ENCODE measurements around the gene FXYD6.

FXYD6 gene

DNA sequence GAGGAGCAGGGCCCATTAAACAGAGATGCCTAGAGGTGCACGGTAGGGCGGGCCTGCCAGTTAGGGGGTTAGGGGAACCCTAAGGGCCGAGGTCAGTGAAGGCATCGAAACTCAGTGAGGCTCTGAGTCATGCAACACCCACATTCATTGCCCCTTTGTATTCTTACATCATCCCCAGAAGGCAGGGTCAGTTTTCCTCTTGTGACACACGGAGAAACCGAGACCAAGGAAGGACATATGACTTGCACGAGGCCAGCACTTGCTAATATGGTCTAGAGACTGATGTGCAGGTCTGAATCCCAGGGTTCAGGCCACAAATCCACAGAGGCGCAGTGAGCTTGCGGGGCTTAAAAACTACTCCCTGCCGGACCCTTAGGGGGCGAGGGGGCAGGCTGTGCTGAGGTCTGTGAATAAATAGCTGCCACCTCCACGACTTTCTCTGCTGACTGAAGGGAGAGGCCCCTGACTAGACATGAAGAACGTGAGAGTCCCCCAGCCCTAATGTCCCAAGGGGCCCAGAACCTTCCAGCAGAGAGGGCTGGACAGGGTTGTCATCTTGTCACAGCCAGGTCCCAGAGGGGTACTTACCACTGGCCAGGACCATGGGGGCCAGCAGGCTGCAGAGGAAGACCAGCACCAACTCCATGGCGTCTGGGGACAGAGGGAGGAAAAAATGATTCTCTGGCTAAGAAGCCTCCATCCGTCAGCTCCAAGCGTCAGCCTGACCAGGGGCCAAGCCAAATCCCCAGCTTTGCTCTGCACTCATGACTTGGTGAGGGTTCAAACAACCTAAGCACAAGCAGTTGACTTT lies 34.1 kb downstream of the FXYD6 start:
- TF ChIP-seq, protein P1, sequence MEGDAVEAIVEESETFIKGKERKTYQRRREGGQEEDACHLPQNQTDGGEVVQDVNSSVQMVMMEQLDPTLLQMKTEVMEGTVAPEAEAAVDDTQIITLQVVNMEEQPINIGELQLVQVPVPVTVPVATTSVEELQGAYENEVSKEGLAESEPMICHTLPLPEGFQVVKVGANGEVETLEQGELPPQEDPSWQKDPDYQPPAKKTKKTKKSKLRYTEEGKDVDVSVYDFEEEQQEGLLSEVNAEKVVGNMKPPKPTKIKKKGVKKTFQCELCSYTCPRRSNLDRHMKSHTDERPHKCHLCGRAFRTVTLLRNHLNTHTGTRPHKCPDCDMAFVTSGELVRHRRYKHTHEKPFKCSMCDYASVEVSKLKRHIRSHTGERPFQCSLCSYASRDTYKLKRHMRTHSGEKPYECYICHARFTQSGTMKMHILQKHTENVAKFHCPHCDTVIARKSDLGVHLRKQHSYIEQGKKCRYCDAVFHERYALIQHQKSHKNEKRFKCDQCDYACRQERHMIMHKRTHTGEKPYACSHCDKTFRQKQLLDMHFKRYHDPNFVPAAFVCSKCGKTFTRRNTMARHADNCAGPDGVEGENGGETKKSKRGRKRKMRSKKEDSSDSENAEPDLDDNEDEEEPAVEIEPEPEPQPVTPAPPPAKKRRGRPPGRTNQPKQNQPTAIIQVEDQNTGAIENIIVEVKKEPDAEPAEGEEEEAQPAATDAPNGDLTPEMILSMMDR (IDR thresholded peaks at IDR 0.05; ENCODE audit: low read depth, low read length) = no peak
- TF ChIP-seq EZH2phosphoT487 (IDR thresholded peaks at IDR 0.05; ENCODE audit: low read depth) = no peak
- Histone ChIP-seq H3K27me3 (ENCODE audit: low read depth, low read length) (peaks cover 6% of the 10 kb centered on the region; the same call in 1 of the 2 replicates), H3K4me2 (ENCODE audit: low read length) (no peak overlapping the region)

DNA sequence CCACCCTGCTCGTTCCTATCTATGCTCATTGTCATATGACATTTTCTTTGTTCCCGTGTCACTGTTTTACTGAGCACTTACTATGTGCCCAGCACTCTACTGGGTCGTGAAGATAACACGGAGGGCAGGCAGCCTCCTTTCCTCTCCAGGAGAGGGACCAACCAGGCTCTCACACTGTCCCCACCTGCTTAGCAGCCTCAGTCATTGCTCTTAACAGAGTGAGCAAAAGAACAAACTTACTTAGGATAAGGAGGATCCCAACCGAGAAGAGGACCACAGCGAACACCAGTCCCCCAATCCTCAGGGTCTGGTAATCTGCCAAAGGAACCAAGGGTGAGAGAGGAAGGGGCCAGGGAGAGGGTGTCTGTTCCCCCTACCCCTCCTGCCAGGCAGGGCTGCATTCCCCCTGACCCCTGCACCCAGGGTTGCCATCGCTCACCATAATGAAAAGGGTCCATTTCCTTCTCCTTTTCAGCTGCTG lies 34.9 kb downstream of the FXYD6 start:
- no peak overlapping the region for H3K4me2 ChIP-seq (ENCODE audit: low read length)
- H2AFZ ChIP-seq (ENCODE audit: low read depth, low read length) = no peak overlapping the region
- H3K9me3 ChIP-seq (ENCODE audit: insufficient read depth, low read length) = no peaks in the 10 kb centered on the region
- H3K79me2 ChIP-seq (ENCODE audit: low read length) = no peaks in the 10 kb centered on the region
- no peak overlapping the region for H3K9ac ChIP-seq (ENCODE audit: low read length)
- H3K27ac ChIP-seq (ENCODE audit: low read length) = no peak overlapping the region
- no peaks in the 10 kb centered on the region for H3K36me3 ChIP-seq (replicated peaks; ENCODE audit: low read depth, low read length)
- TF ChIP-seq, protein P1 (IDR thresholded peaks at IDR 0.05; ENCODE audit: low read depth, low read length) = no peak
- no peak for TF ChIP-seq EZH2phosphoT487 (IDR thresholded peaks at IDR 0.05; ENCODE audit: low read depth)
- peaks cover 8% of the 10 kb centered on the region; the same call in 1 of the 2 replicates for H3K27me3 ChIP-seq (ENCODE audit: low read depth, low read length)
- H4K20me1 ChIP-seq (ENCODE audit: insufficient read depth, low read length) = no peaks in the 10 kb centered on the region
- H3K4me3 ChIP-seq (ENCODE audit: low read length) = no peak overlapping the region
- peaks cover 4% of the 10 kb centered on the region; the same call in 1 of the 2 replicates for H3K4me1 ChIP-seq (ENCODE audit: low read length)

More for the DNA sequence above, 34.1 kb downstream of the FXYD6 start:
- no peak overlapping the region for H3K27ac ChIP-seq (ENCODE audit: low read length)
- H3K79me2 ChIP-seq (ENCODE audit: low read length) = no peaks in the 10 kb centered on the region
- no peaks in the 10 kb centered on the region for H4K20me1 ChIP-seq (ENCODE audit: insufficient read depth, low read length)
- no peaks in the 10 kb centered on the region for H3K9me3 ChIP-seq (ENCODE audit: insufficient read depth, low read length)
- H2AFZ ChIP-seq (ENCODE audit: low read depth, low read length) = no peak overlapping the region
- no peak overlapping the region for H3K4me3 ChIP-seq (ENCODE audit: low read length)
- peaks cover 4% of the 10 kb centered on the region; the same call in 1 of the 2 replicates for H3K4me1 ChIP-seq (ENCODE audit: low read length)
- H3K36me3 ChIP-seq (replicated peaks; ENCODE audit: low read depth, low read length) = no peaks in the 10 kb centered on the region
- no peak overlapping the region for H3K9ac ChIP-seq (ENCODE audit: low read length)

DNA sequence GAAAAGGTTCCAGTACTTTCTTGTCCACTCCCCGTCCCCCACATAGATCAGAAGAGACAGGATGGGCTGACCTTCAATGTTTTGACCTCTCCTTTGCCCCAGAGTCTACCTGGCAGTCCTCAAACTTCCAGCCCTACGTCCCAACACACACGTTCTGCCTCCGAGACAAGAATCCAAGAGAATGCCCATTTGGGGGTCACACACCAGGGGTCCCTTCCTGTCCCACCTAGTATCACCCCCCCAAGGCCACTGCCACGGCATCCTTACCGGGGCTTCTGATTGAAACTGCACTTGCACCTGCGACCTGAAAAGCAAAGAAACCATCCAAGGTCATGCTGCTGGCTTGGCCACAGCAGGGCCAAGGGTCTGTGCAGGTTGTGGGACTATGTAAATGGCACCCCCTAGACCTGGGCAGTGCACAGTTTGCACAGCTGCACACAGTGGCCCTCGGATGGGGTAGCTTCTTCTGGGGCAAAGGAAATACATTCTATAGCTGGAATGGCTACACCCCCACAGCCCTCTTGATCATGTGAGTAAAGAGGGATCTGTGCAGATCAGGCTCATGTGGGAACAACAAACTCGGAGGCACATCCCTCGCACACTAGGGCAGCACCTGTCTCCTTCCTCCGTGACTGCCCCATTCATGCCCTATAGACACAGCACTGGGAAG lies 35.4 kb downstream of the FXYD6 start:
- Histone ChIP-seq H3K4me2 (ENCODE audit: low read length) (no peak overlapping the region), H3K27me3 (ENCODE audit: low read depth, low read length) (peaks cover 8% of the 10 kb centered on the region; the same call in 1 of the 2 replicates), H3K36me3 (replicated peaks; ENCODE audit: low read depth, low read length) (no peaks in the 10 kb centered on the region), H3K4me1 (ENCODE audit: low read length) (peaks cover 4% of the 10 kb centered on the region; the same call in 1 of the 2 replicates), H2AFZ (ENCODE audit: low read depth, low read length) (no peak overlapping the region), H3K27ac (ENCODE audit: low read length) (no peak overlapping the region), H3K79me2 (ENCODE audit: low read length) (no peaks in the 10 kb centered on the region), H3K9me3 (ENCODE audit: insufficient read depth, low read length) (no peaks in the 10 kb centered on the region), H3K9ac (ENCODE audit: low read length) (no peak overlapping the region), H3K4me3 (ENCODE audit: low read length) (no peak overlapping the region), H4K20me1 (ENCODE audit: insufficient read depth, low read length) (no peaks in the 10 kb centered on the region)
- TF ChIP-seq, protein P1 (IDR thresholded peaks at IDR 0.05; ENCODE audit: low read depth, low read length) = no peak
- TF ChIP-seq EZH2phosphoT487 (IDR thresholded peaks at IDR 0.05; ENCODE audit: low read depth) = no peak

Data from OCI-LY3 (cell line).